Aorta (tissue), 5 donors: ENCODE measurements around the gene ETS1. TPM values are rescaled to one million over a fixed set of nuclear protein-coding genes. Genes with fewer than 3 reads are reported as not detected.
A peak's percentile ranks its signal among the peaks of the same experiment; 100 is the strongest.

Source experiments
- ATAC-seq: fragments of 200-7000 bp; cut with Tn5 transposase; one replicate; pipeline ENCODE4 v1.9.1; 2022; ENCODE audit warnings: moderate library complexity; ENCODE audit not compliant: low FRiP score
- DNase-seq, 2 donors: peaks; one replicate each; pipeline ENCODE4 v3.0.0-alpha.2; 2020
- H3K27ac ChIP-seq, 2 donors: one replicate each; pipeline ENCODE4 v1.5.1; 2013; ENCODE audit warnings: low read length in 2 of 2, mild to moderate bottlenecking in 2 of 2, moderate library complexity in 2 of 2, control low read depth in 1 of 2, inconsistent platforms in 1 of 2, low read depth in 1 of 2
- H3K27me3 ChIP-seq, 2 donors: one replicate each; pipeline ENCODE4 v1.6.1; 2013; ENCODE audit warnings: control low read depth in 1 of 2, low read length in 1 of 2, mild to moderate bottlenecking in 1 of 2, moderate library complexity in 1 of 2; ENCODE audit not compliant: insufficient read depth in 2 of 2, control insufficient read depth in 1 of 2
- H3K36me3 ChIP-seq, 2 donors: one replicate each; pipeline ENCODE4 v1.6.1; 2013; ENCODE audit warnings: control low read depth in 1 of 2, low read length in 1 of 2, mild to moderate bottlenecking in 1 of 2; ENCODE audit not compliant: insufficient read depth in 2 of 2, control insufficient read depth in 1 of 2
- H3K4me1 ChIP-seq, 2 donors: one replicate each; pipeline ENCODE4 v1.6.1; 2013; ENCODE audit warnings: low read length in 2 of 2, control low read depth in 1 of 2, mild to moderate bottlenecking in 1 of 2, moderate library complexity in 1 of 2; ENCODE audit not compliant: insufficient read depth in 2 of 2, control insufficient read depth in 1 of 2
- H3K4me3 ChIP-seq, 2 donors: one replicate each; pipeline ENCODE4 v1.5.1; 2013; ENCODE audit warnings: low read length in 2 of 2, control low read depth in 1 of 2, mild to moderate bottlenecking in 1 of 2
- H3K9me3 ChIP-seq: one replicate; pipeline ENCODE4 v1.6.1; 2013; ENCODE audit warnings: mild to moderate bottlenecking, low read length; ENCODE audit not compliant: control insufficient read depth
- WGBS, 2 donors: extraction: QIAGEN DNeasy Blood & Tissue Kit; methylation state at CpG; one replicate each; pipeline ENCODE4 v1.1.7; 2013; 5-methylcytosine and 5-hydroxymethylcytosine counted together
- intact Hi-C, 2 donors: fragments of 100-400 bp; cut with DNase I; formaldehyde crosslinking; loops; one replicate each; pipeline versions ENCODE4 v1.14.2 to v1.15.0; 2022
- polyA plus RNA-seq, 2 donors: library from polyadenylated mRNA; stranded (reverse); fragments of 200-250 nt; gene quantifications; one replicate each; pipeline ENCODE4 v1.2.3, GENCODE V29; 2013
- total RNA-seq, 2 donors: library from RNA; stranded (reverse); fragmentation: NEBNext Ultra II Directional; extraction: Animal tissue kit (Norgen Biotek cat#: 25700); gene quantifications; one replicate each; pipeline ENCODE4 v1.2.1, GENCODE V29; 2021
- donor health status: healthy with polysubstance abuse.
- donor health status: Bipolar disorder and iron deficiency.
- donor health status: DM: no; HTN: no; CAD: no.
- donor health status: DM: no; HTN: no; CAD: no.
- donor health status: DM: yes; HTN: yes; CAD: no.

Gene ETS1
- total and polyA plus RNA-seq, 4 donors = 17.8 to 125 (median 69.8) TPM

- Histone ChIP-seq H3K36me3 (no peaks in the 10 kb centered on the region), H3K27me3 (no peaks in the 10 kb centered on the region), H3K9me3 (no peaks in the 10 kb centered on the region), H3K4me1 (peaks cover 5% of the 10 kb centered on the region in 2 donors), H3K4me3 (no peak overlapping the region), H3K27ac (no peak overlapping the region)
- WGBS, 2 donors = 94 to 95% methylated on average over 12 of the region's 12 CpGs
- intact Hi-C loops = loop anchor here in 1 of 2 donors (5.0 kb wide), 1 partner anchor 208 kb away; no protein-coding TSS in a partner anchor
- ATAC-seq = no peak
- no peak for DNase-seq
These were observed 81.8 kb downstream of the ETS1 start for GRCh38 chr11:128505449-128506065.

DNA sequence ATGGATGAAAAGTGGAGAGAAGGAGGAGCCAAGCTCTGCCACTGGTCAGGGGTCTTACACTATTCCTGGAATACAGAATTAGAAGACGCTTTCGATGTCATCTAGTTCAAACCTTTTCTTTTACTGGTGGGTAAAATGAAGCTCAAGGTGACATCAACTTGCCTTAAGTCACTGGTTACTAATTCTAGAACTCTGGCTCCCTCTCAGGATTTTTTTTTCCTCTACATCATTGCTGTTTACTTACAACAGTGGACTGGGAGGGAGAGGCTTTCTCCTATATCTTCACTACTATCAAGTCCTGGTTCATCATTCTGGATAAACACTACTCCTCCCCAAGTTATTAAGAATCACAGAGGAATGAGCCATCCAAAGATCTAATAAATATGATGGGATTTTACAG is 82.9 kb downstream of the ETS1 start:
- 47 to 49% methylated on average over 2 of the region's 2 CpGs for WGBS, 2 donors
- H3K36me3 ChIP-seq = no peaks in the 10 kb centered on the region
- no peak for ATAC-seq
- H3K27me3 ChIP-seq = no peaks in the 10 kb centered on the region
- no peak overlapping the region for H3K27ac ChIP-seq
- no peak for DNase-seq
- H3K9me3 ChIP-seq = no peaks in the 10 kb centered on the region
- intact Hi-C loops = no loop called here
- no peak overlapping the region for H3K4me3 ChIP-seq
- H3K4me1 ChIP-seq = peaks cover 5% of the 10 kb centered on the region in 2 donors

GRCh38 chr11:128503245-128503991 is 83.9 kb downstream of the ETS1 start:
- H3K4me3 ChIP-seq = no peak overlapping the region
- peaks cover 5 to 12% of the 10 kb centered on the region in 2 donors for H3K4me1 ChIP-seq
- no peaks in the 10 kb centered on the region for H3K9me3 ChIP-seq
- peak overlapping the region in 1 of 2 donors; percentile 5 for H3K27ac ChIP-seq
- H3K27me3 ChIP-seq = no peaks in the 10 kb centered on the region
- DNase-seq (no peak), ATAC-seq (no peak)
- intact Hi-C loops = no loop called here
- 87% methylated on average over 8 of the region's 8 CpGs for WGBS, 2 donors
- H3K36me3 ChIP-seq = no peaks in the 10 kb centered on the region

GRCh38 chr11:128502726-128503125 is 84.6 kb downstream of the ETS1 start:
- H3K27me3 ChIP-seq = no peaks in the 10 kb centered on the region
- no peaks in the 10 kb centered on the region for H3K36me3 ChIP-seq
- H3K9me3 ChIP-seq = no peaks in the 10 kb centered on the region
- no peak for ATAC-seq
- intact Hi-C loops = no loop called here
- WGBS, 2 donors = 57 to 66% methylated on average over 4 of the region's 4 CpGs
- peak overlapping the region in 1 of 2 donors; percentile 72 for H3K27ac ChIP-seq
- H3K4me1 ChIP-seq = peaks cover 5 to 15% of the 10 kb centered on the region in 2 donors
- no peak overlapping the region for H3K4me3 ChIP-seq
- no peak for DNase-seq

- peak overlapping the region; percentile 46 to 81 for H3K27ac ChIP-seq
- 42 to 47% methylated on average over 5 of the region's 5 CpGs for WGBS, 2 donors
- intact Hi-C loops = no loop called here
- H3K36me3 ChIP-seq = no peaks in the 10 kb centered on the region
- DNase-seq (peak in 1 of 2 donors; percentile 63), ATAC-seq (peak; percentile 40)
- no peaks in the 10 kb centered on the region for H3K27me3 ChIP-seq
- no peaks in the 10 kb centered on the region for H3K9me3 ChIP-seq
- H3K4me1 ChIP-seq = peaks cover 2 to 16% of the 10 kb centered on the region in 2 donors
- H3K4me3 ChIP-seq = no peak overlapping the region
These were observed 85.5 kb downstream of the ETS1 start for GRCh38 chr11:128501632-128502549.

- WGBS, 2 donors = 73 to 78% methylated on average over 4 of the region's 4 CpGs
- Histone ChIP-seq H3K9me3 (no peaks in the 10 kb centered on the region), H3K4me3 (no peak overlapping the region), H3K27me3 (no peaks in the 10 kb centered on the region), H3K36me3 (no peaks in the 10 kb centered on the region), H3K4me1 (peaks cover 2 to 16% of the 10 kb centered on the region in 2 donors), H3K27ac (peak overlapping the region in 1 of 2 donors; percentile 32)
- ATAC-seq (no peak), DNase-seq (no peak)
- intact Hi-C loops = no loop called here
These were observed 86.3 kb downstream of the ETS1 start for GRCh38 chr11:128501008-128501407.

GRCh38 chr11:128500493-128500892 is 86.9 kb downstream of the ETS1 start:
- no peak for ATAC-seq
- no peaks in the 10 kb centered on the region for H3K9me3 ChIP-seq
- 50 to 58% methylated on average over 5 of the region's 5 CpGs for WGBS, 2 donors

DNA sequence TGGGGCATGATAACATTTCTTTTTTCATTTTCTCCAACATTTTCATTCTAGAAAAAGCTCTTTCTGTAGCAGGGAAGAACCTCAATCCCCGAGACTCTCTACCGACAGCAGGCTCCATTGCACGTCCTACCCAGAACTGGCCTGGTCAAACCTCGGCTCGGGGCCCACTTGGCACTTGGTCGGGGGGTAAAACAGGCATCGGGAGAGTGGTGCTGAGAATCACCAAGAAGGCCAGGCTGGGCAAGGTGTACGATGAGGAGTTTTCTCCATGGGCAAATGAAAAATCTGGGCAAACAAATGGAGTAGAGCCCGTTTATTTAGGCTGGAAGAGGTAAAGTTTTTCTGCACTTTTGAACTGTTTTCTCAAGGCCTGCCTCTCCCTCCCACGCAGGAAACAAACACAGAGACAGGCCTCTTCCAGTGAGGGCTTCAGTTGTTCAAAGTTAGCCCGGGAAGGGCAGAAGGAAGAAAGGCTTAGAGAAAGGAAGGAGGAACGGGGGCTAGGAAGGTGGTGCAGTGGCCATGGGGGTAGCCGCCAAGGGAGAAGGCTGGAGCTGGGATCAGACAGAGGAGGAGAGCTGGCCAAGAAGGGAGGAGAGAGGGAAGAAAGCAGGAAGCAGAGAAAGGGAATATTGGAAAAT is 87.6 kb downstream of the ETS1 start:
- no peaks in the 10 kb centered on the region for H3K36me3 ChIP-seq
- peaks cover 2 to 16% of the 10 kb centered on the region in 2 donors for H3K4me1 ChIP-seq
- H3K27me3 ChIP-seq = no peaks in the 10 kb centered on the region
- WGBS, 2 donors = 3 to 5% methylated on average over 13 of the region's 13 CpGs
- H3K9me3 ChIP-seq = no peaks in the 10 kb centered on the region
- intact Hi-C loops = no loop called here
- DNase-seq (no peak), ATAC-seq (no peak)
- peak overlapping the region in 1 of 2 donors; percentile 88 for H3K27ac ChIP-seq
- H3K4me3 ChIP-seq = no peak overlapping the region

More at GRCh38 chr11:128500493-128500892, 86.9 kb downstream of the ETS1 start:
- Histone ChIP-seq H3K27me3 (no peaks in the 10 kb centered on the region), H3K27ac (peak overlapping the region in 1 of 2 donors; percentile 16), H3K36me3 (no peaks in the 10 kb centered on the region), H3K4me3 (no peak overlapping the region), H3K4me1 (peaks cover 2 to 16% of the 10 kb centered on the region in 2 donors)
- no peak for DNase-seq
- intact Hi-C loops = no loop called here
